Astrocyte (in vitro differentiated cells and primary cell): Measurements from ENCODE around the gene BMP6.

Experiments
- EZH2 ChIP-seq: IDR thresholded peaks from 2 replicates; pipeline ENCODE4 v1.6.1; 2012; ENCODE audit warnings: mild to moderate bottlenecking, low read length, inconsistent platforms; ENCODE audit not compliant: insufficient read depth
- TF ChIP-seq, protein P1 (sequence below): IDR thresholded peaks from 2 replicates; pipeline ENCODE4 v1.5.1; 2011; ENCODE audit warnings: low read depth, mild to moderate bottlenecking, inconsistent platforms, low read length, moderate library complexity; ENCODE audit not compliant: insufficient read depth

DNA sequence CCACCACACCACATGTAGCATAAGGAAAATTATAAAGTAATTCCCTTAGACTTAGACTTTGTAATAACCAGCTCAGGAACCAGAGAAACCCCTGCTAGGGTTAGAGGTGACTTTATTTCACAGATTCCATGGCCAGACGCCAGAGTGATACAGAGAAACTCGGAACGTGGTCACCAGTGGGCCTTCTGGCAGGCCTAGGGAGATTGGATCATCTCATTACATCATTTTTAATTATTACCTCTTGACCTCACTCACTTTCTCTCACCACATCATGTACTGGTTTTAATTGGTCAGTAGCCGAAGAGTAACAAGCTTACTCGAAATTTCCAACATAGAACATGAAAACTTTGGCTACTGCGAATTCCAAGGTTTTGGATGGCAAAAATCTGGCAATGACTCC is 72.9 kb downstream of the BMP6 start:
- TF ChIP-seq, protein P1, sequence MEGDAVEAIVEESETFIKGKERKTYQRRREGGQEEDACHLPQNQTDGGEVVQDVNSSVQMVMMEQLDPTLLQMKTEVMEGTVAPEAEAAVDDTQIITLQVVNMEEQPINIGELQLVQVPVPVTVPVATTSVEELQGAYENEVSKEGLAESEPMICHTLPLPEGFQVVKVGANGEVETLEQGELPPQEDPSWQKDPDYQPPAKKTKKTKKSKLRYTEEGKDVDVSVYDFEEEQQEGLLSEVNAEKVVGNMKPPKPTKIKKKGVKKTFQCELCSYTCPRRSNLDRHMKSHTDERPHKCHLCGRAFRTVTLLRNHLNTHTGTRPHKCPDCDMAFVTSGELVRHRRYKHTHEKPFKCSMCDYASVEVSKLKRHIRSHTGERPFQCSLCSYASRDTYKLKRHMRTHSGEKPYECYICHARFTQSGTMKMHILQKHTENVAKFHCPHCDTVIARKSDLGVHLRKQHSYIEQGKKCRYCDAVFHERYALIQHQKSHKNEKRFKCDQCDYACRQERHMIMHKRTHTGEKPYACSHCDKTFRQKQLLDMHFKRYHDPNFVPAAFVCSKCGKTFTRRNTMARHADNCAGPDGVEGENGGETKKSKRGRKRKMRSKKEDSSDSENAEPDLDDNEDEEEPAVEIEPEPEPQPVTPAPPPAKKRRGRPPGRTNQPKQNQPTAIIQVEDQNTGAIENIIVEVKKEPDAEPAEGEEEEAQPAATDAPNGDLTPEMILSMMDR = no peak
- TF ChIP-seq EZH2 = no peak
